ENCODE results near the gene FAM228A.
"Not testable (repeated sequence)": the region's sequence is repeated elsewhere in the genome, so short reads cannot be mapped to it uniquely, and the experiment has no call there.

DNA sequence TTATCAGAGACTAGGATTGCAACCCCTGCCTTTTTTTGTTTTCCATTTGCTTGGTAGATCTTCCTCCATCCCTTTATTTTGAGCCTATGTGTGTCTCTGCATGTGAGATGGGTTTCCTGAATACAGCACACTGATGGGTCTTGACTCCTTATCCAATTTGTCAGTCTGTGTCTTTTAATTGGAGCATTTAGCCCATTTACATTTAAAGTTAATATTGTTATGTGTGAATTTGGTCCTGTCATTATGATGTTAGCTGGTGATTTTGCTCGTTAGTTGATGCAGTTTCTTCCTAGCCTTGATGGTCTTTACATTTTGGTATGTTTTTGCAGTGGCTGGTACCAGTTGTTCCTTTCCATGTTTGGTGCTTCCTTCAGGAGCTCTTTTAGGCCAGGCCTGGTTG, 22.4 kb downstream of the FAM228A start:
- TF ChIP-seq, protein P1, sequence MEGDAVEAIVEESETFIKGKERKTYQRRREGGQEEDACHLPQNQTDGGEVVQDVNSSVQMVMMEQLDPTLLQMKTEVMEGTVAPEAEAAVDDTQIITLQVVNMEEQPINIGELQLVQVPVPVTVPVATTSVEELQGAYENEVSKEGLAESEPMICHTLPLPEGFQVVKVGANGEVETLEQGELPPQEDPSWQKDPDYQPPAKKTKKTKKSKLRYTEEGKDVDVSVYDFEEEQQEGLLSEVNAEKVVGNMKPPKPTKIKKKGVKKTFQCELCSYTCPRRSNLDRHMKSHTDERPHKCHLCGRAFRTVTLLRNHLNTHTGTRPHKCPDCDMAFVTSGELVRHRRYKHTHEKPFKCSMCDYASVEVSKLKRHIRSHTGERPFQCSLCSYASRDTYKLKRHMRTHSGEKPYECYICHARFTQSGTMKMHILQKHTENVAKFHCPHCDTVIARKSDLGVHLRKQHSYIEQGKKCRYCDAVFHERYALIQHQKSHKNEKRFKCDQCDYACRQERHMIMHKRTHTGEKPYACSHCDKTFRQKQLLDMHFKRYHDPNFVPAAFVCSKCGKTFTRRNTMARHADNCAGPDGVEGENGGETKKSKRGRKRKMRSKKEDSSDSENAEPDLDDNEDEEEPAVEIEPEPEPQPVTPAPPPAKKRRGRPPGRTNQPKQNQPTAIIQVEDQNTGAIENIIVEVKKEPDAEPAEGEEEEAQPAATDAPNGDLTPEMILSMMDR (IDR thresholded peaks at IDR 0.05): not testable (repeated sequence)
- TF ChIP-seq POLR2A (IDR thresholded peaks at IDR 0.05): not testable (repeated sequence)

Data from heart left ventricle (tissue), 13 donors.